ENCODE results near the gene SMYD1.

GRCh38 chr2:88116669-88117432 lies 49.2 kb downstream of the SMYD1 start:
- TF ChIP-seq CTCF (IDR thresholded peaks at IDR 0.05), result no peak
- no peak for TF ChIP-seq POLR2A (IDR thresholded peaks at IDR 0.05)
